HG03139 (cell line): Measurements from ENCODE around the gene CSNK1D.

Experiments used
- ATAC-seq: cut with Tn5 transposase; IDR thresholded peaks from one replicate; pipeline ENCODE4 v1.9.1; 2021; ENCODE audit not compliant: unreplicated experiment

CSNK1D gene

GRCh38 chr17:82253179-82253544, 20.3 kb downstream of the CSNK1D start:
- no peak for ATAC-seq

GRCh38 chr17:82252511-82253178, 20.9 kb downstream of the CSNK1D start:
- ATAC-seq, result no peak

GRCh38 chr17:82250868-82251500, 22.5 kb downstream of the CSNK1D start:
- no peak for ATAC-seq

- no peak for ATAC-seq
These were observed 23.5 kb downstream of the CSNK1D start for GRCh38 chr17:82249896-82250581.

- no peak for ATAC-seq
These were observed 24.5 kb downstream of the CSNK1D start for GRCh38 chr17:82248815-82249674.

GRCh38 chr17:82247856-82248671, 25.4 kb downstream of the CSNK1D start:
- ATAC-seq, result no peak

GRCh38 chr17:82247182-82247823, 26.2 kb downstream of the CSNK1D start:
- no peak for ATAC-seq

GRCh38 chr17:82246365-82247181, 26.9 kb downstream of the CSNK1D start:
- no peak for ATAC-seq

- no peak for ATAC-seq
These were observed 27.5 kb downstream of the CSNK1D start for GRCh38 chr17:82246040-82246364.

GRCh38 chr17:82245134-82246039, 28.1 kb downstream of the CSNK1D start:
- ATAC-seq, result no peak

GRCh38 chr17:82244413-82245133, 28.9 kb downstream of the CSNK1D start:
- no peak for ATAC-seq

GRCh38 chr17:82243648-82244412, 29.7 kb downstream of the CSNK1D start:
- no peak for ATAC-seq

- ATAC-seq, result no peak
These were observed 30.4 kb downstream of the CSNK1D start for GRCh38 chr17:82242977-82243647.

GRCh38 chr17:82242698-82242976, 30.9 kb downstream of the CSNK1D start:
- no peak for ATAC-seq

GRCh38 chr17:82241926-82242697, 31.4 kb downstream of the CSNK1D start:
- ATAC-seq, result no peak
